NCI-H2029 (cell line): ENCODE measurements around the gene ATP5PB.

Experiments used
- DNase-seq: peaks from one replicate; lab custom pipeline; 2025; lab: John Stamatoyannopoulos, UW

Gene ATP5PB, protein sequence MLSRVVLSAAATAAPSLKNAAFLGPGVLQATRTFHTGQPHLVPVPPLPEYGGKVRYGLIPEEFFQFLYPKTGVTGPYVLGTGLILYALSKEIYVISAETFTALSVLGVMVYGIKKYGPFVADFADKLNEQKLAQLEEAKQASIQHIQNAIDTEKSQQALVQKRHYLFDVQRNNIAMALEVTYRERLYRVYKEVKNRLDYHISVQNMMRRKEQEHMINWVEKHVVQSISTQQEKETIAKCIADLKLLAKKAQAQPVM

DNA sequence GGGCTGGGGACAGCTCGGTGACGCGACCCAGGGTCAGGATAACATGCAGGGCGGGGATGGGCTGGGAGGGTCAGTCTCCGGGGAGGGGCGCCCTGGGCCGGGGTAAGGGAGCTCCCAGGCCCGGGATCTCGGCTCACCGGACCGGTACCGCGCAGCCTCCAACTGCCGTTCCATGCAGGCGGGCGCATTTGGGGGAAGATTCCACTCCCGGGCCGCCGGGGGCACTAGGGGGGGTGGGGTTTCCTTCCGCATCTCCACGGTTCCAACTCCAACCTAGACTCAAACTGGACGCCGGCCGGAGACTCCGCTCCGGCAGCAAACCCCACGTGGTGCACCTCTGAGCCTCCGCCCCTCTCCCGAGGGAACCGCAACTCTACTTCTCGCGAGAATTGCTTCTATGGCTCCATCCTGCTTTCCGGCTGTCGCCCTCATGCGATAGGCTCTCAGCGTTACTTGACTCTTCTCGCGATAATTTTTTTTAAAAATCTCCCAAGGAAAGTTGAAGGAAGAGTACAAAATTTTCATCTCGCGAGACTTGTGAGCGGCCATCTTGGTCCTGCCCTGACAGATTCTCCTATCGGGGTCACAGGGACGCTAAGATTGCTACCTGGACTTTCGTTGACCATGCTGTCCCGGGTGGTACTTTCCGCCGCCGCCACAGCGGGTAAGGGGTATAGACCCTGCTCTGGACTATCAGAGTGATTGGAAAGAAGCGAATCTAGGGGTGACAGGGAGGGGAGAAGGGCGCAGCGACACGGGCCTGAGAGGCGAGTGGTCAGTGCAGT lies at the start of gene ATP5PB, which contains the start of gene WDR77:
ATP5PB (plus strand) TSS at position 547 of the 785 bp plus-strand sequence; CDS start at position 625, 78 bp downstream.
WDR77 (minus strand) TSS at position 339 of the 785 bp plus-strand sequence; CDS start at position 252, 87 bp downstream.
- DNase-seq: peak; percentile 99

DNA sequence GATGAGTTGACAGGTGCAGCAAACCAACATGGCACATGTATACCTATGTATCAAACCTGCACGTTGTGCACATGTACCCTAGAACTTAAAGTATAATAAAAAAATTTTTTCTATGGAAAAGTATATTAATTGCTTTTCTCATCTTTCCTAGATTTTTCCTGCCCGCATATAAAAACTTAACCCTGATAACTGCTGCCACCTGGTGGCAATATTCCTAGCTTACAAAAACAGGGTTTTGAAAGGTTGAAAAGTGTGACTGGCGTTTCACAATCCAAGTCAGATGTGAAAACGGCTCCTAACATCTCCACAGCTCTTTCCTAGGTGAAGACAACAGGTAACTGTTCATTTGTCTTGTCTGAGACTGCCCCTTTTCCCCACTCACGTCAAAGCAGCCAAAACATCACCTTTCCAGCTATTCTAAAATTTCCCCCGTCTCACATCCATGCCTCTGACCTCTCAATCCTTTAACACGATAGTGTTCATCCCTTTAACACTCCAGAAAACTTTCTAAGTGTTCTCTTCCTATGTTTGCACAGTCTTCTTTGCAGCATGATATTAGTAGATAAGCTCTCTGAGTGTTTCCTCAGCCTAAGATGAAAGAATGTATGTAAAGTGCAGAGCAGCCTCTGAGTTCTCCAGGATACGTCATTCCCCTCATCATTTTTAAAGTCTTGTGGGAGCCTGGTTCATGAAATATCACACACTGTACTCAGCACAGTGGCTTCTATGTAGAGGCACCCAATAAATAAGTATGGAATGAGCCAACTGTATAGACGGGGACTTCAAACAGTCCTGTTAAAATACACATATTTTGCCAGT lies 49.3 kb upstream of the ATP5PB start:
- peak; percentile 30 for DNase-seq

DNA sequence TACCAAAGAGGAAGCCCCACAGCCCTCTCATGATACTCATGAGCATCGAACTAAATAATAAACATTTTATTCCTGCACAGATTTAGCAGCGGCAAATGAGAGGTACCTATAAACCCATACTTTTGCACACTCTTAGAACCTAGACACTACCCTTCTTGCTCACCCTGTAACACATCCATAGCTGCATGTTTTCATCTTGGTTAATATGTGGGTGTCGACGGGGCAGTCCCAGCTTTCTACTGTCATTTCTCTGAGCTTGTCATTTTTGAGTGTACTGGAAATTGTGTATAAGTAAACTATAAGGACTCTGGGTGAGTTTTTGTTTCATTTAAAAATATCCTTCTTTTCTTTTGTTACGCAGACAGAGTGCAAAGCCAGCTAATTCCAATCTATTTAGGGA lies 47.2 kb upstream of the ATP5PB start:
- DNase-seq: no peak

DNA sequence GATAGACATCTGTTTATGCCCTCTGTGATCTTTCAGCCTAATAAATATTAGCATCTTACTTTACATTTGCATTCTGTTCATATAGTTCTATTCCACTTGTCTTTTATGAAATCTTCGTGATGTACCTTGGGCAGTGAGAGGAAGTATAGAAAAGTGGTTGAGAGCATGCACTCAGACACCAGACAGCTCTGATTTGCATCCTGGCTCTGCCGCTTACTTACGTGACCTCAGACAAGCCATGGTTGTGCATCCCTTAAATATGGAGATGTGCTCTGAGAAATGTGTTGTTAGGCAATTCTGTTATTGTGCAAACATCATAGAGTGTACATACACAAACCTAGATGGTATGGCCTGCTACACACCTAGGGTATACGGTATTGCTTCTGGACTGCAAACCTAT lies 44.7 kb upstream of the ATP5PB start:
- DNase-seq: no peak

DNA sequence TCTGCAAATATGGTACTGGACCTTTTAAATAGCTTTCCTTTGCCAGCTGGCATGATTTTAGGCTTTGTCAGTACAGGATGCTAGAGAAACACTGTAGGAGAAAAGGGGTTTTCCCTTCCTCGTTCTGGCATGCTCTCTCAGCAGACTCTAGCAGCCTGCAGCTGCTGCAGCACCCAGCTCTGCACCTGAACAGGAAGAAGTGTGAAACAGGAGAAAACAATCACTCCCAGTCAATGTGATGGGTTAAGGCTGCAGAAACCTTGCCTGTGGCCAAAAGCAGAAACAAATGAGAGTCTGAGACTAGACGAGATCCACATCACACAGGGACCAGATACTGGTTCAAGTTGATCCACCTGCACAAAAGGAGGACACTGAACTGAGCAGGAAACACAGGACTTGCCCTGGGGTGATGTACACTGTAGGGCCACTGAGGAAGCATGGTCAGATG lies 42.9 kb upstream of the ATP5PB start:
- DNase-seq: peak; percentile 94

DNA sequence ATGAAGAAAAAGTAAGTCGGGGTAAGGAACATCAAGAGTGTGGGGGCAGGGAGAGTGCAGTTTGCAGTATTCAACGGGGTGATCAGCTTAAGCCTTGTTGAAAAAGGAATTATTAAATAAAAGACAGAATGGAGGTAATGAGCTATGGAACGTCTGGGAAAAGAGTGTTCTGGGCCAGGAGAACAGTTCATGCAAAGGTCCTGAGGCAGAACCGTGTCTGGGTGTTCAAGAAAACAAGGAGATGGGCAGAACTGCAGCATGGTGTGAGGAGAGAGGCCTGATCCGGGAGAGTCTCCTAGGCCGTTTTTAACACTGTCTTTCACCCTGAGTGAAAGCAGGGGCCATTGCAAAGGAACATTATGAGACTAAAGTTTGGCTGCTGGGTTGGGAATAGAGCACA lies 42.0 kb upstream of the ATP5PB start:
- DNase-seq: no peak

DNA sequence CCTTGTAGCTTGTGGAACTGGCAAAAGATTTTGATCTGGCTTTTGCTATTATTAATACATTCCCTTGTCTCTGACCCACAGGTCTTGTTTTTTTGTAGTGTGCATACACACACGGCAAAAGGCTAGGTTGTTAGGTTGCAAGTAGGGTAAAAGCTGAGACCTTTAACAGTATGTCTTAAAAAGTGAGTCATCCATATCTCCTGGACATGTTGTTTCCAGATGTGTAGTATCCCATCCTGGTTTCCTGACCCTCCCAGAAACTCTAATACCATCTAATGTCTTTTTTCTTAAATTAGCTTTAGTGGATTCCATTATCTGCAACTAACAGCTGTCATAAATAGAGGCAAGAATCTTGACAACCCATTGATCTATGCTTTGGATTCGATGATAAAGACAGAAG lies 36.4 kb upstream of the ATP5PB start:
- DNase-seq: no peak

DNA sequence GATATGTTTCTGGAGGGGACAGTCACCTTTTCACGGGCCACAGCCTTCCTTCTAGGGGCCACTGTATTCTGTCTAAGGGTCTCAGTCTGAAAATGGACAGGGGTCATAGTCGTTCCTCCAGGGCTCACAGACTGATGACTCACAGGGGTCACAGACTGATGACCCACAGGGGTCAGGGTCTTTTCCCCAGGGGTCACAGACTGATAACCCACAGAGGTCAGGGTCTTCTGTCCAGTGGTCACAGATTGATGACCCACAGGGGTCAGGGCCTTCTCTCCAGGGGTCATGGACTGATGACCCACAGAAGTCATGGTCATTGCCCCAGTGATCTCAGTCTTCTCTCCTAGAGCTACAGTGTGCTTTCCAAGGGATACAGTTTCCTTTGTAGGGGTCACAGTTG lies 34.5 kb upstream of the ATP5PB start:
- DNase-seq: no peak

DNA sequence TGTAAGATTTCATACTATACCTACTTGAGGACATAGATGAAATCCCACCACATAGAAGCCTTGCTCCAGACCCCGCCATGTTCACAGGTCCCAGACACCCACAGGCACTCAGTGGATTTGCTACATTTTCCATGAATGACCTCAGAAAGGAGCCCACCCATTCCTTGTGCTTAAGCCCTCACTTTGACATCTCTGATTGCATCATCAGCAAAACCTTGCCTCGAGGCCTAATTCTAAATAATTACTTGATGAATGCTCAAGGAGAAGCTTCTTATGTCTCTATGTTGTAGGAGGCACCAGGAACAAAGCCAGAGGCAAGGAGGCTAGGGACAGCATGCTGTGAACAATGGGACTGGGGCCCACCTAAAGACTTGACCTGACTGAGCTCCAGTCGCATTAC lies 33.8 kb upstream of the ATP5PB start:
- no peak for DNase-seq

DNA sequence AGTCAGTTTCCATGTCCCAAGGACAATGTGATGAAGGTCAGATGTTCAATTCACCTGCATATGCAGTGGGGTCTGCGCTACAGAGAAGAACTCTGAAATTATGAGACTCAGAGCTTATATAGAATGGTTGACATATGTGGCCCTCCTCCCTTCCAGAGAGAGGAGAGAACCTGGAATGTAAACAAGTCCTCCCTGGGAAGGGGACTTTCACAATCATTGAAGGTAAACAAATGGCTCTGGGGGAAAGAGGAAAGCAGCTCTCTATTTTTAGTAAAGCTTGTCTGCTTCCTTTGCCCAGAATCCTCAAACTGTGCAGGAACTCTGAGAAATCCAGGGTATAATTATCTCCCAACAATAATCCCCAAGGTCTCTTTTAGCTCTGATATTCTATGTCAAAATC lies 31.5 kb upstream of the ATP5PB start:
- peak; percentile 7 for DNase-seq

DNA sequence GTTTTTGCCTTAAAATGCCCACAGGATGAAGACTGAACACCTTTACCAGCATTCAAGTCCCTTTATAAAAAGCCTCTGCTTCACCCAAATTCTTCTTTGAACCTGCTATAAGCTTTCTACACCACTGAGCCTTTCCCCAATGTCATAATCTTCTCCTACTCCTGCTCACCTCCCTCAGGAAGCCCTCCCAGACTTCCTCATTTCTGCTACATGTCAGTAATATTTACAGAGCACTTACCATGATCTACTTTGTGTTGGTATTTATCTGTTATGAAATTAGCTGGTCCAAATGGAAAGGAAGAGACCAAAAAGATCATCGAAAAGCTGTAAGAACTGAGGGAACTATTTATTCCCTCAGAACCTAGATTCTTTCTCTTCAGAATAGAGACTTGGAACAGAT lies 30.2 kb upstream of the ATP5PB start:
- no peak for DNase-seq

DNA sequence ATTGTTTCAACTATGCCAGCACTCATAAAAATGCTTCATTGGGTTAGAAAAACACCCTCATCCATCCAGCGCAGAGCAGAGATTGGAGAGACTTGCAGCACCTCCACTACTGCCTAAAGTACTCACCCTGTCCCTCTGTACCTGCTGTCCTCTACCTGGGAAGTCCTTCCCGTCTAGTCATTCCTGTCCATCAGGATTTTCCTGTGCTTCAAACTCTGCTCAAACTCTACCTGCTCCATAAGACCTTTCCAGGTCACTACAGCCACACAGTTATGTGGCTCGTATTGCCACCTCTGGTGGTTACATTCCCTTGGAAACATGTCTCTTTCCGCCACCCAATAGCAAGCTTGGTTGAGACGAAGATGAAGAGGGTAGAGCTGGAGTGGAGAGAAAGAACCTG lies 28.9 kb upstream of the ATP5PB start:
- no peak for DNase-seq

DNA sequence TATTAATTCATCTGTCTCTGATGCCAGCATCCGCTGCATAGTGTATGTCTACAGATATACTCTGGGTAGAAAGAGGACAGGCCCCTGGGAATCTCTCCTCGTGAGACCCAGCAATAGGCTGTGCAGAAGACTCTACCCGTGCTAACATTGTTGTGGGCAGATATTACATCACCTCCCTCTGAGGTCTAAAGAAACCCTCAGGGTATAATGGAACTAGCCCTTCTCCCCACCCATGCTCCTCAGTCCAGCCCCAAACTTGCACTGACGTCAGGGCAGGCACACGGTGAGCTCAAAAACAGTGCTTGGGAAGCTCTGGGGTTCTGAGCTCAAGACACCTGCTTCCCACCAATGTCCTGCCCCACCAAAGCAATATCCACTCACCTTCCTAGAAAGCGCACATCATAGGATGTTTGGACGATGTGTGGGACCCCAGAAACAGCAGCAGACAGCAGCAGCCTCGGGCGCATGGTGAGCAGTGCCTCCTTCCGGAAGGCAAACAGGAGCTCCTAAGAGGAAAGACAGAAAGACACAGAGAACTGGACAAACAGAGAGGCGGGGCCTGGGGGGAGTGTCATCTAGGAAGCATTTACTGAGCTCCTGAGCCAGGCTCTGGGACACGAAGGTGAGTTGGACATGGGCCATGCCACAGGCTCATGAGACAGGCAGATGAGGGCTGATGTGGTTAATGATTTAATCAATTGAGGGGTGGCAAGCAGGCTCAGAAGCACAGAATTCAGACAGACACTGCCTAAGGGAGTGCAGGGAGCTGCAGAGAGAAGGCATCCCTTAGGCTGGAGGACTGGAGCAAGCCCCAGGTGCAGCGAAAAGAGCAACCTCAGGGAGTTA lies 26.5 kb upstream of the ATP5PB start:
- peak; percentile 66 for DNase-seq

DNA sequence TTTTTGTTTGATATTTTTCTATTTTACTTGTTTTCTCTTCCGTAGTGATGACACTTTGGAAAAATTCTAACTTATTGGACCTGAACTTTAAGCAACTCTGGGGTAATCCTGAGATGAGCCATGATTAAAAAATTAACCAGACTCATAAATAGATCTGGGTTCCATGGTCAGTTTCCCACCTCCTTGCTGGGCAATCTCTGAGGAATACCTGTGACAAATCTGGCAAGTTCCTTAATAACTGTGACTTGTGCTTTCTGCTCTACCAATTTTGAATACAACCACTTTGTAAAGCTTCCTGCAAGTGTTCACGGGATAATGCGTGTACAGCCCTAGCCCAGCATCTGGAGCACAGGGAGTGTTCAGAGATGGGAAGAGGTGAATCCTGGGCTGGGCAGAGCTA lies 25.0 kb upstream of the ATP5PB start:
- no peak for DNase-seq

DNA sequence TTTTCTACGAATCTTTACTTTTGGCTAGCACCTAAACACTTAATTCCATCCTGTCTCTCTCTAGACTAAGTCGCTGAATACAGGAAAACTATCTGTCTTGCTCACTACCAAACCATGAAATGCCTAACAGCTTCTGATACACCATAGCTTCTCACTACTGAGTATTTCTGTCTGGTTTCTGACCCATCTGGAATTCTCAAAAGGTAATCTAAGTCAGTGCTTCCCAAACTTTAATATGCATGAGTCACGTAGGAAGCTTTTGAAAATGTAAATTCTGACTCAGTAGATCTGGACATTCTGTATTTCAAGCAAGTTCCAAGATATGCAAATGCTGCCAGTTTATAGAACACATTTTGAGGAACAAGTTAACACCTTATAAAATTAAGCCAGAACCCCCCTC lies 12.5 kb upstream of the ATP5PB start:
- DNase-seq: no peak

DNA sequence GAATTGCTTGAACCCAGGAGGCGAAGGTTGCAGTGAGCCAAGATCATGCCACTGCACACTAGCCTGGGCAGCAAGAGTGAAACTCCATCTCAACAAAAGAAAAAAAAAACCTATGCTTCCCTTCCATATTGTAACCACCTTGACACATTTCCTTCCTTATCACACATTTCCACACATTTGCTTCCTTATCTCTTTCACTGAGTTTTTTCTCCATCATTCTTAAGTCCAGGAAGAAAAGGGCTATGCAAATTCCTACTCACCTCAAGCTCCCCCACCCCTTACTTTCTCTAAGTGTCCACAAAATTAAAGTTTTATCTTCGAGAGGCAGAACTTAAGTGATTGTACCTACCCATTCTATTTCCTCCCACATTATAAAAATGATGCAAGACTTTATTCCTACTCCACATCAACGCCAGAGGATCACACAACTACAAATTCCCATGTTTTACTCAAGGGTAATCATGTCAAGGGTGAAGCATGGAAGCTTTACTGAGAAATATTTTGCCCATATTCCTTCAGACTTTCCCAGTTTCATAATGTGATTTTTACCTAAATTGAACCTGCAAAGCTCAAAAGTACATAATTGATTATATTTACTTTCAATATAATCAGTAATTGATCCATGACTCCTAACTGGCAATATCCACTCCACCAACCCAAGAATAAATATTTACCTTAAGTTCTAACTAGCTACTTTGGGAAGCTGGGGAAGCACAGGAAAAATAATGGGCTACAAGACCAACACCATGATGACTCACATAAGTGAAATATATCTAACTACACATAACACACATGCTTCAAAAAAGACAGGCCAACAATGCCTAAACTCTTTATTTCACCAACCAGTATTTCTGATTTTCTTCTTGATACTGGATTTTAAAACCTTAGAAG lies 9.6 kb upstream of the ATP5PB start:
- no peak for DNase-seq

DNA sequence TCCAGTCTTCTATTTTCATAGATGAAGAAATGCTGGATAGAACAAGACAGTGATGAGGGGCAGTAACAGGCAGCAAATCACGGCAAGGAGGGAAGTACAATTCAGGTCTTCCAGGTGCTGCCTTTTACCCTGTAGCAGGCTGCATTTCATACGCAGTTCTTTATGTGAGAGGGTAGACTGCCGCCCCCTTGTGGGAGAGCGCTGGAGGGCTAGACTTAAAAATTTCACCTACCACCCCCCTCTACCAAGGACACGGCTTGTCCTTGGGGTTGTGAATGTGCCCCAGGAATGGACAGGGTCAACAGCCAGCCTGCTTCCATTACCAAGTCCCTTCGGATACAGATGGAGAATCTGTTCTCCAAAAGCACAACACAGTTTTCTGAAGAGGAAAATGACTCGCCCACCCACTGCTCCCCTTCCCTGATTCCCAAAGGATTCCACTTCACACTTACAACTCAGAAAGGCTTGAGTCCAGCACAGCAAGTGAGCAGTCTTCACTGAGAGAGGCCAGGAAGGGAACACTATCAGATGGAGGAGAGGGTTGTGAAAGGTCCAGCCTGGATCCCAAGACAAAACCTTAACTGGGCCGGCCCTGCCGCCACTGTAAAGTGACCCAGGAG lies 7.6 kb upstream of the ATP5PB start:
- DNase-seq: peak; percentile 9

DNA sequence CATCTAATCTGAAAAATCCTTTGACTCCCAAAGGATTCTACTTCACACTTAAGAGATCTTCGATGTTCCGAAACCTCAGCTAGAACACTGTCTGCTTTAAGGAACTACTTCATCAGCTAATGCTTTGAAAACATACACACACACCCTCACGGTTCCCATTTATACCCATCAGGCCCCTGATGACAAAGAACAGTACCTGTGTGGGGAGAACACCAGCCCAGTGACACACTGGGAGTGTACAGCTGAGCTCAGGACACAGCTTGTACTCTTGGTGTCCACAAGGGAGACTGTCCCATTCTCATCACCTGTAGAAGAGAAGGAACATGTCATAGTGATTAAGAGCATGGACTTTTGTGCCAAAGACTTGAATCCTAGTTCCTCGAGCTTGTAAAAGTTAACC lies 6.8 kb upstream of the ATP5PB start:
- no peak for DNase-seq

DNA sequence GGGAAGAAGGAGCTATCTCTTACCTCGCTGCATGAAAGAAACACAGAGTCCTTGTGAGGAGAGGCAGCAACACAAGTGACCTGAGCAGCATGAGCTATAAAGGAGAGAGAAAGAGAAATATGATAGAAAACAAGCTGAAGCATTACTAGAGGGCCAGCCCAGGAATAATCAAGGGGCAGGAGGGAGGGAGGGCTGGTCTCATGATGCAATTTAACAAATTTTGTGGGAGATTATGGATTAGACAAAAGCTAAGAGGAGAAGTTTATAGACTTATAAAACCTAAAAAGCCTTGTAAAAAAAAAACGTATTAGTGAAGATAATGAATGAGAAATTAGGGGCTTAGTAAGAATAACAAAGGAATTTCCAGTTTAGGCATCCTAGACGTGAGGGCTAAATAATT lies 5.2 kb upstream of the ATP5PB start:
- DNase-seq: no peak

DNA sequence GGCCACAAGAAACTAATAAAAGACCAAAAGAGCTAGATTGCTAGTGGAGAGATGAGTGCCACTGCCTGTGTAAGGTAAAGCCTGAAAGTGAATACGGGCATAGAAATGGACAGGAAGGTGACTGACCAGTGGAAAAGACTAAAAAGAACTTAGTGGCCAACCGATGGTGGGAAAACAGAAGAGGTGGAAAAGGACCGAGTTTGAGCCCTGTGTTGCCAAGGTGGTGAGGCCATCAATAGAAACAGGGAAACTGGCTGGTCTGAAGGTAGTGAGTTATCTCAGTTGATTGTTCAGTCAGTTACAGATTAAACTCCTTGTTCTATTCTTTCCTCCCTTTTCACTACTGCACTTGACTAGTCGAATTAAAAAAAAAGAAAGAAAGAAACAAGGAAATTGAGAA lies 2.7 kb upstream of the ATP5PB start:
- no peak for DNase-seq
